GM21717 (cell line): ENCODE results near the gene IPO9.
"Not testable (repeated sequence)": the region's sequence is repeated elsewhere in the genome, so short reads cannot be mapped to it uniquely, and the experiment has no call there.

Source experiments
- ATAC-seq: cut with Tn5 transposase; IDR thresholded peaks from one replicate; pipeline ENCODE4 v1.9.1; 2021; ENCODE audit warnings: mild to moderate bottlenecking, moderate library complexity; ENCODE audit not compliant: unreplicated experiment

The IPO9 gene

GRCh38 chr1:201845331-201846083 is 16.6 kb downstream of the IPO9 start:
- no peak for ATAC-seq

GRCh38 chr1:201847150-201847549 is 18.2 kb downstream of the IPO9 start:
- no peak for ATAC-seq

- no peak for ATAC-seq
Observed at GRCh38 chr1:201848230-201848629, 19.3 kb downstream of the IPO9 start.

- ATAC-seq = no peak
Observed at GRCh38 chr1:201849372-201850052, 20.6 kb downstream of the IPO9 start.

- no peak for ATAC-seq
Observed at GRCh38 chr1:201850053-201850397, 21.1 kb downstream of the IPO9 start.

- no peak for ATAC-seq
Observed at GRCh38 chr1:201851949-201852348, 23.0 kb downstream of the IPO9 start.

- not testable (repeated sequence) for ATAC-seq
Observed at GRCh38 chr1:201856722-201857121, 27.8 kb downstream of the IPO9 start.

- no peak for ATAC-seq
Observed at GRCh38 chr1:201859424-201859823, 30.5 kb downstream of the IPO9 start.

GRCh38 chr1:201861448-201861847 is 32.5 kb downstream of the IPO9 start:
- no peak for ATAC-seq

- ATAC-seq = no peak
Observed at GRCh38 chr1:201870397-201870796, 41.4 kb downstream of the IPO9 start.

- ATAC-seq = no peak
Observed at GRCh38 chr1:201874672-201875071, 45.7 kb downstream of the IPO9 start.

GRCh38 chr1:201876148-201876818 is 47.3 kb downstream of the IPO9 start:
- ATAC-seq = no peak

GRCh38 chr1:201877877-201878401 is 49.0 kb downstream of the IPO9 start:
- ATAC-seq = no peak

- no peak for ATAC-seq
Observed at GRCh38 chr1:201880928-201881571, 52.1 kb downstream of the IPO9 start.

- no peak for ATAC-seq
Observed at GRCh38 chr1:201881617-201882016, 52.7 kb downstream of the IPO9 start.

- peak; percentile 71 for ATAC-seq
Observed at GRCh38 chr1:201882665-201883132, 53.7 kb downstream of the IPO9 start.

GRCh38 chr1:201883266-201883665 is 54.3 kb downstream of the IPO9 start:
- no peak for ATAC-seq

GRCh38 chr1:201883786-201884185 is 54.8 kb downstream of the IPO9 start:
- ATAC-seq = no peak

- ATAC-seq = no peak
Observed at GRCh38 chr1:201884425-201884824, 55.5 kb downstream of the IPO9 start.

GRCh38 chr1:201885531-201886075 is 56.6 kb downstream of the IPO9 start:
- ATAC-seq = no peak
